Stomach (tissue), 4 donors: ENCODE data around the gene KCNQ5.

ENCODE experiments used
- EP300 ChIP-seq: sonication (generic); formaldehyde crosslinking; IDR thresholded peaks from one replicate; pipeline ENCODE4 v1.6.1; 2017; ENCODE audit warnings: antibody characterized with exemption
- TF ChIP-seq, protein P1 (sequence below), 7 experiments: fragments of 450-650 bp in 4 of 7; fragments of 200-600 bp in 3 of 7; sonication (generic) in 3 of 7; IDR thresholded peaks; one replicate each; pipeline ENCODE4 v1.5.1; 2016 to 2019; ENCODE audit warnings: antibody characterized with exemption in 7 of 7, control low read depth in 2 of 7, mild to moderate bottlenecking in 1 of 7

- no peak for TF ChIP-seq EP300
- TF ChIP-seq, protein P1, sequence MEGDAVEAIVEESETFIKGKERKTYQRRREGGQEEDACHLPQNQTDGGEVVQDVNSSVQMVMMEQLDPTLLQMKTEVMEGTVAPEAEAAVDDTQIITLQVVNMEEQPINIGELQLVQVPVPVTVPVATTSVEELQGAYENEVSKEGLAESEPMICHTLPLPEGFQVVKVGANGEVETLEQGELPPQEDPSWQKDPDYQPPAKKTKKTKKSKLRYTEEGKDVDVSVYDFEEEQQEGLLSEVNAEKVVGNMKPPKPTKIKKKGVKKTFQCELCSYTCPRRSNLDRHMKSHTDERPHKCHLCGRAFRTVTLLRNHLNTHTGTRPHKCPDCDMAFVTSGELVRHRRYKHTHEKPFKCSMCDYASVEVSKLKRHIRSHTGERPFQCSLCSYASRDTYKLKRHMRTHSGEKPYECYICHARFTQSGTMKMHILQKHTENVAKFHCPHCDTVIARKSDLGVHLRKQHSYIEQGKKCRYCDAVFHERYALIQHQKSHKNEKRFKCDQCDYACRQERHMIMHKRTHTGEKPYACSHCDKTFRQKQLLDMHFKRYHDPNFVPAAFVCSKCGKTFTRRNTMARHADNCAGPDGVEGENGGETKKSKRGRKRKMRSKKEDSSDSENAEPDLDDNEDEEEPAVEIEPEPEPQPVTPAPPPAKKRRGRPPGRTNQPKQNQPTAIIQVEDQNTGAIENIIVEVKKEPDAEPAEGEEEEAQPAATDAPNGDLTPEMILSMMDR (IDR thresholded peaks at IDR 0.05) = no peak
Measured at GRCh38 chr6:72944660-72945059, 322.8 kb downstream of the KCNQ5 start.
